GM18520 (cell line): ENCODE data around the gene EDAR.

Source experiments
- ATAC-seq: cut with Tn5 transposase; IDR thresholded peaks from one replicate; pipeline ENCODE4 v1.9.1; 2021; ENCODE audit not compliant: unreplicated experiment

Gene EDAR

GRCh38 chr2:109005686-109006204, 16.7 kb upstream of the EDAR start:
- ATAC-seq = no peak

- no peak for ATAC-seq
Observed at GRCh38 chr2:109001201-109001600, 12.2 kb upstream of the EDAR start.

DNA sequence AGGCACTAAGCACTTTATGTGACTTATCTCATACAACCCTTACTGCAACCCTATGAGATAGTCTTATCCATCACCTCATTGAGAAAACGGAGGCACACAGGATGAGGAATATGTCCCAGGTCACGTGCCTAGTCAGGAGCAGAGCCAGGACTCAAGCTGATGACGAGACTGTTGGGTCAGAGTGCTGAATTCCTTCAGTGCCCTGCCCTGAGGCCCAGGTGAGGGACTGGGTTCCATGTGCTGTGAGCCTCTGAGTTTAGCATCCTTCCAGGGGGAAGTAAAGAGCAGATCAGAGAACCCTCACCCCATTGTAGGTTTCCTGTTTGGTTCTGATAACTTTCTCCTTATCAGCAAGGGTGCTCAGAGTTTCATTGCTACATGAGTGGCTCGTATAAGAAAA, 11.7 kb upstream of the EDAR start:
- no peak for ATAC-seq

- no peak for ATAC-seq
Observed at GRCh38 chr2:108998911-108999310, 9.9 kb upstream of the EDAR start.

DNA sequence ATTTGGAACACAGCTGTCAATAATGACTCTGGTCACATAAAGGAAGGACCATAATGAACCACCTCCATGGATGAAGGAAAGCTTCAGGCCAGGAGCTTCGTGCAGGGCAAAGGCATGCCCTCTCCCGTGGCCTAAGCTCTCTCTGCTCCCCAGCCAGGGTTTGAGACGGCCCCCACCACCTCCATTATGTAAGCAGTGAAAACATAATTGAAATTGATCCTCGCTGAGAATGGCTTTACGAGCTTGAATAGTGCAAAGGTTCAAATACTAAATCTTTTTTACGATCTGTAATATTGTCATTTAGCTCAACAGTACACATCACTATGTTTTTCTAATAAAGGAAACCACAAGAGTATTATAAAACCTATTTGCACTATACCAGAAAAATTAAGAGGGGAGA, 5.2 kb upstream of the EDAR start:
- ATAC-seq = no peak

- no peak for ATAC-seq
Observed at GRCh38 chr2:108993095-108993937, 4.3 kb upstream of the EDAR start.

DNA sequence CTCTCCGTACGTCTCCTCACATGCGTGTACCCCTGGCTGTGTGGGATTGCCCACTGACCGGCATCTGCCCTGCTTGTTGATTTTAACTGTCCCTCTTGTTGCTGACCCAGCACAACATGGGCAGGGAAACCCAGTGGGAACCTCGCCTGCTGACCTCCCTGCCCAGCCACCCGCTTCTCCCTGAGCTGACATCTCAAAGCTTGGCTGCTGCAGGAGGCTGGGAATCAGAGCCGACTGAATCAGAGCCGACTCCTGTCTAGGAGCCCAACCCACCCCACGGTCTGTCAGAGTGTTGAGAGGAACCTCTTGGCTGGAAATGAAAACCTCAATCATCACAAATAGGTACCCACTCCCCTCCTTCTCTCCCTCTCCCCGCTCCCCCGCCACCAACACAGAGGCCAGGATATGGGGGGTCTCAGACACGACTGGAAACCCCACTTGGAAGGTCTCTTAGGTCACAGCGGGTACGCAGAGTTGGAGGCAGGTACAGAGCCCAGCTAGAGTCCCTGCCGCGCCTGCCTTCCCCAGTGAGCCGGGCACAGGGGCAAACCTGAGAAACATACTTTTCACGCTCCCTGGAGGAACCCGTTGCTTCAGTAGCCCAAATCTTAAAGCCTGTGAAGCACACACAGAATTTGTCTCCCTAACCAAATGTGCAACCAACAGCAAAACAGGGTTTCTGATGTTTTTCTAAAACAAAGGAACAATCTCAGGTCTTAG, 784 bp downstream of the EDAR start:
- ATAC-seq = no peak

DNA sequence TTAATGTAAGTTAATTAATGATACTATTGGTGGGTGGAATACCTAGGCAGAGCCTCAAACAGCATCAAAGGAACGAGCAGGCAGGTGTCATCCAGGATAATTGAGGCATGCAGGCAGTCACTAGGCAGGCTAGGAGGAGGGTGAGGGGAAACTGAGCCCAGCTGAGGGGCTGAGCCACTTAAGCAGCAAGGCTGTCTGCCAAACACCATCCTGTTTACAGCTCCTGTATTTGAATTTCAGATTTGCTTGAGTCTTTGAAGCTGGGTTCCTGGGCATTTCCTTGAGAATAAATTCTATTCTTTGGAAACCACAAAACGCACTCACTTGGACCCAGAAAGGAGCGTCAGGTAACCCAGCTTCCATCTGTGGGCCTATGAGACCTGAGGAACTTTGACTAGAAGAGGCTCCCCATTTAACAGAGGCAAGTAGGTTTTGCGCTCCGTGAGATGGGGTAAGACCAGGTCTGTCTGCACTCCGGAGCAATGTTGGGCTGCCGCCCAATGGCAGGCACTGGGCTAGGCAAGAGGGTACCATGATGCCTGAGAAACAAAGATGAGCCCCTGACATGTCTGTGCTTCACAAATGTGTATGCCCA, 2.0 kb downstream of the EDAR start:
- no peak for ATAC-seq

DNA sequence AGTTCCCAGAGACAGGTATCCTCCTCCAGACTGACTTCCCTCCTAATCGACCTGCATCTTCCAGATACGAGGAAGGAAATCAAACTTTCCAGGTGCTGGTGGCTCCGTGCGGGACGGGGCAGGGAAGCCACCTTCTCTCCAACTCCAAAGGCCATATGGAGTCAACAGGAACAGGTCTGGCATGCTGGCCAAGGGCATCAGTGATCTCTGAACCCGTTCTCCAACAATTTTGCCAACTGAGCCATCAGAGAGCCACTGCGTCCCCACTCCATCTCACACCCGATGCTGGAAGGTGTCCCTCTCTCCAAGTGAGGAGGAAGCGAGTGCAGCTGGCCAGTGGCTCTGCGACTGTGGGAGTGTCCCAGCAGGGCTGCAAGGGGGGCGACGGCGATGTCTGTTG, 5.4 kb downstream of the EDAR start:
- no peak for ATAC-seq

DNA sequence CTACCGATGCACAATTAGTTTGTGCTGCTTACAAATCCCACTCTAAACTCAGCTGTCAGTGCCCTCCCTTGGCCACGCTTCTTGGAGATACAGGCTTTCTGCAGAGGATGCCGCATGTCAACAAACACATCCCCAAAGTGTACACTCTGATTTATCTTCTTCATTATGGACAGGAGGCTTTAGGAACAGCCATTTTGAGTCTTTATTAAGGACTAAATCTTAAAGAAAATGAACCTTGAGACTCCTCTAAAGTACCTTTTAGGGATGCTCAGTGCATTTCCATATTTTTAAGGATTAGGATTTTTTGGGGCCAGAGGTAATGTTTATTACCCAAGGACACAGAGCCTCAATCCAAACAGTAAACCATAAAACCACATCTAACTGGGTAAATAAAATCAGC, 6.0 kb downstream of the EDAR start:
- no peak for ATAC-seq

- ATAC-seq = no peak
Observed at GRCh38 chr2:108982259-108982679, 6.8 kb downstream of the EDAR start.

DNA sequence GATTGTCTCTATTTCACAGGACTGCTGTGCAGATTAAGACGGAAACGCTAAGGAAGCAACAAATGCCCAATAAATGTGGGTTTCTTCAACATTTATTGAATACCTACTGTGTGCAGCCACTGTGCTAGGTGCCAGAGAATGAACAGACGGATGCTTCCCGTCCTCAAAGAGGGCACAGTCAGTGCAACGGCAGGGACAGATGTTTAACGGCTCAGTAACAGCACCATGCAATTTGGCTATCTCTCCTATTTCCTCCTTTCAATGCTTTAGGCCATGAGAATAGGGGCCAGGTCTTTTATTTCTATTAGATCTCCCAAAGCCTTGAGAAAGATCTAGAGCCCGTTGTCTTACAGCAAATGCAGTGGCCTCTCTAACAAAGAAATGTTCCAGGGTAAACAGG, 7.2 kb downstream of the EDAR start:
- ATAC-seq = no peak

- ATAC-seq = no peak
Observed at GRCh38 chr2:108980076-108980475, 8.9 kb downstream of the EDAR start.

- no peak for ATAC-seq
Observed at GRCh38 chr2:108979461-108979860, 9.6 kb downstream of the EDAR start.

DNA sequence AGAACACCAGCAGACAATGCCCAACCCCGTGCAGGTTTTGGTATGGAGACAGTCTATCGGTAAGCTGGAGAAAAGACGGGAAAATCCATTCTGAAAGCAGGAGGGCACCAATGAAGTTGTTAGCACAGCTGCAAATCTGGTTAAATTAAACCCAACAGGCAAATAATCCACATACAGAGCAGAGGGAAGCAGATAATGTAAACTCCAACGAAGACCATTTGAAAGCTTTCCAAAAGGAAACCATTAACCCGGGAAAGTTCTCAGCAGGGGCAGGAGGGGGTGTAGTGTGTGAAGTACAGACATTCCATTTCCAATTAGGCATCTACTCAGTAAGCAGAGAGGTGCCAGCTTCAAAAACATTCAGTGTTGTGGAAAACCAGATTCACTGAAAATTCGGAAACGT, 10.3 kb downstream of the EDAR start:
- ATAC-seq = no peak

DNA sequence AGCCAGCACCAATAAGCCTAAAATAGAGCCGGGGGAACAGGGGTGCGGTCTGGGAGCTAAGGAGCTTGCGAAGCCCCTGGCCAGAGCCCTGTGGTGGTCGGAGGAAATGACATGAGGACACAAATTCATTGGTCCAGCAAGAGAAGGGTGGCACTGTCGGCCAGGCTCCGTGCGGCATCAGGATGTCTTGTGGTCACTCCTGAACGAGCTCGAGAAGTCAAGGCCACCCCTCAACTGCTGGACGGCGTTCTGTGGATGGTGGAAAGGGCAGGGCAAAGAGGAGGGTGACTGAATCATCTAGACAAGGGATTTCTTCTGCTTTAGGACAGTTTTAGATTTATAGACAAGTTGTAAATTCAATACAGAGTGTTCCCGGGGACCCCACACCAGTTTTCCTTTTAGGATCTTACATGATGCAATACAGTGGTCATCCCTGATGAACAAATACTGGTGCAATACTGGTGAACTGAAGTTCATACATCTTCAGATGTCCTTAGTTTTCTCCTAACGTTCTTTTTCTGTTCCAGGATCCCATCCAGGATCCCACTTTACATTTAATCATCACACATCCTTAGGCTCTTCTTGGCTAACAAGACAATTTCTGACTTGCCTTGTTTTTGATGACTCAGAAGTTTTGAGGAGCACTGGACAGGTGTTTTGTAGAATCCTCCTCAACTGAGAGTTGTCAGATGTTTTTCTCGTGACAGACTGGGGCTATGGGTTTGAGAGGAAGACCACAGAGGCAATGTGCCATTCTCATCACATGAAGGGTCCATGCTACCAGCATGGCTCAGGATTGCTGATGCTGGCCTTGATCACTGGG, 13.2 kb downstream of the EDAR start:
- no peak for ATAC-seq

GRCh38 chr2:108974674-108975073, 14.3 kb downstream of the EDAR start:
- no peak for ATAC-seq

GRCh38 chr2:108972663-108973062, 16.4 kb downstream of the EDAR start:
- no peak for ATAC-seq

- ATAC-seq = no peak
Observed at GRCh38 chr2:108971661-108972566, 17.1 kb downstream of the EDAR start.

DNA sequence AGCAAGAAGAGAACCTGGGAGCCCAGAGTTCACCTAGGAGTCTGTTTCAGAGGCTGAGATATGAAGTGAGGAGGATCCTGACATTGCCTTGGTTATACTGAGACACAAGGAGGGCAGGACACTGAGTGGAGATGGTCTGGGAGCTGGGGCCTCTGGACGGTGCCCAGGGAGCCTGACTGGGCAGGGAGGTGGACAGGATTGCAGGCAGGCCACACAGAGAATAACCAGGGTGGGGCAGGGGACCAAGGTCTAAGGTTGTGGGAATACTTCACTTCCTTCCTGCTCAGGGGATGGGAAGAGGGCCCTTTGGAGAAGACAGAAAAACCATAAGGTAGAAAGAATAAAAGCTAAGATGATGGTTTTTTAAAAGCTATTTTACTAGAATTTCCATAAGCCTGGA, 18.7 kb downstream of the EDAR start:
- no peak for ATAC-seq
